ENCODE measurements around the gene MLLT3.

MLLT3 gene

GRCh38 chr9:20557890-20558565, 64.3 kb downstream of the MLLT3 start:
- DNase-seq (ENCODE audit: low read depth, low spot score), result no peak

DNA sequence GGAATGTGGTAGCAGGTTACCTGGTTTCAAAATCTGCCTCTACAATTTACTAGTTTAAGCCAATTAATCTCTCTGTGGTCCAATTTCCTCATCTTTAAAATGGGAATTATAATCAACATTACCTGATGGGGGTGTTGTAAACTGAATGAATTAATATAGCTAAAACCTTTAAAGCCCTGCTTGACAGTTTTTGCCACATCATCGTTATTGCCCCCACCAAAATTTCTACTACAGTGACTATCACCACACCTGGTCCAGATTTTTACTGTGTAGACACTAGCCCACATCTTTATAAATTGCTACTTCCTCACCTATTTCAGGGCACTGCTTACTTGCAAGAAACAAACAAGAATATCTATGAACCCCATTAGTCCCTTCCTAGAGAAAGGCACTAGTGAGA, 65.0 kb downstream of the MLLT3 start:
- no peak for DNase-seq (ENCODE audit: low read depth, low spot score)

DNA sequence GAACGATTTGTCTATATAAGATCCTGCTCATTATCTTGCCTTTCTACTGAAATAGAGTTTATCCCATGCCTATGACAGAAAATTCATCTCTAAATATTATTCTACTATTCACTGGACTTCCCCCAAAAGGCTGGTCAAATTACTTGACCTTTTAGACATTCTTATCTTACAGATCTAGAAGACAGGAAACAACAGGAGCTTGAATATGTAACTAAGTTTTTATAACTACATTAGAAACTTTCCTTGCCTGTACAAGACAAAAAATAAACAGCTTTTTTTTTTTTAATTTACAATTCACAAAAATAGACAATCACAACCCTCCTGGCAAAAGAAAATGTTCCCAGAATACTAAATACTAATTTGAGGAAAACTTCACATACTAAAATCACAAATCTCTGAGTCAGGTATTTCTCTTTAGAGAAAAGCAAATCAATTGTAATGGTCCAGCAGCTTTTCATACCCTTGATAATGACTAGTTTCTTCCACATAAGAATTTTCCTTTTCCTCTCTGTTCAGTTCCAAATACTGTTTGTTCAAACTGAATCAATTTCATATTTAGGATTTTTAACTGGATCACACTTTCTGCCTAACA, 68.6 kb downstream of the MLLT3 start:
- no peak for DNase-seq (ENCODE audit: low read depth, low spot score)

DNA sequence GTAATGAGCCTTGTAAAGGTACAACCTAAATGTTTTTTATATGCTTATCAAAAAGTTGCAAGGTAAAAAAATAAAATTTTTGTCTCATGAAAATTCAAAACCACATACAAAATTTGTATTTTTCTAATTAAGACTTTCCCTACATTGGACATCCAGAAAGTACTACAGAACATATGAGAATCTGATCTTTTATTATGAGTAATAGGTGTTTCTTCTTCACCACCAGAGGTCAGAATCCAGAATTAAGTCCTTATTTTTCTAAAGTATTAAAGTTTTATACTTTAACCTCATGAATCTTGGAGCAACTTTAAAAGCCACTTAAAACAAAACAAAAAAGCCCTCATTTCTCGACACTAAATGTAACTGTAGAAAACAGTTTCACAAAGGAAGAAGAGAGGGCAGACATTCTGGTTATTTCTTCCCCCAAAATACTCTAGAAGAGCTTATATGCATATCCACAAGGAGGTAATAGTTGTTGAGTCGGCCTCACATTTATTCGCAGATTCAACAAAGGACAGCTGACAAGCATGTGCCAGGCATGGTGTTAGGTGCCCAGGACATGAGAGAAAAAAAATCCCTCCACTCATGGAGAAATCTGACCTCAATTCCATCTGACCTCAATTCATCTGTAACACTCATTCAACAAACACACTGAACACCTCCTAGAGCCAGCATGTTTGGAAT, 69.3 kb downstream of the MLLT3 start:
- DNase-seq (ENCODE audit: low read depth, low spot score), result no peak

DNA sequence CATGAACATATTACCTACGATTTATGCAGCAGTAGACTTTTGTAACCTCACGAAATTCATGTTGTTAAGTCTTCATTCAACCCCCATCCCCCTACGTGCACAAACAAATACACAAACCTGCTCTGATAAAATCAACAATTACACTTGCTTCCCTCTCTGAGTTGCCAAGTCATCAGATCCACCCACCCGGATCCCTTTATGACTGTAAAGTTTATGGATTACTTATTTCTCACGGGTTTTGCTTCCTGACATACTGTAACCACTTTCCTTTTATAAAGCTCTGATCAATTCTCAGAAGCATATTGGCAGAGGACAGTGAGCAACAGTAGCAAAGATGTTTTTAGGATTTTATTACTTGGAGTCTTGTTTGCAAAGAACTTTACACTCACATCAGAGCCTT, 70.5 kb downstream of the MLLT3 start:
- no peak for DNase-seq (ENCODE audit: low read depth, low spot score)

DNA sequence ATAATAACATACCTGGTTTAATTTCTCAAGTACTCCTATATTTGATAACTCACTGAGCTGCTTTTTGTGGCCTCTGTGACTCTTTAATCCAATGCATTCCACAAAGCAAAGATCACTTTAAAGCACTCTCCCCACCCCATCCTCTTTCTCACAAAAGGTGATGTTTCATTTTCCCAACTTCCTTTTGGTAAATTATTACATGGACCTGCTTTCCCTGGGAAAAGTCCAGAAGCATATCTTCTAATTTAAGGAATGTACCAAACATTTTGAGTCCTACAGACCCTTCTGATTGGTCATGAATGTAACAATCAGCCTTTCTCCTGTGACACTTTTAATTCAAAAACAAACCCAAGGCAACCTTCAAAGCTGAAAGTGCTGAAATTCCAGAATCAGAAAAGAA, 71.1 kb downstream of the MLLT3 start:
- no peak for DNase-seq (ENCODE audit: low read depth, low spot score)

DNA sequence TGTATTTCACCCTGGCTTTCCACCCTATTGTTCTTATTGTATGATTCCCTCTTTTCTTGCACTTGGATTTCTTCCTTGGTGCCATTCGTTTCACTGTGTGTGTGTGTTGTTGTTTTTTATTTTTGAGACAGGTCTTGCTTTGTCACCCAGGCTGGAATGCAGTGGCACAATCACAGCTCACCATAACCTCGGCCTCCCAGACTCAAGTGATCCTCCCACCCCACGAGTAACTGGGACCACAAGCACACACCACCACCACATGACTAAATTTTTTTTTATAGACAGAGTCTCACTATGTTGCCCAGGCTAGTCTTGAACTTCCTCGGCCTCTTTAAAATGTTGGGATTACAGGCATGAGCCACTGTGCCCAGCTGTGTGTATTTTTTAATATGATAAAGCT, 72.0 kb downstream of the MLLT3 start:
- no peak for DNase-seq (ENCODE audit: low read depth, low spot score)

- DNase-seq (ENCODE audit: low read depth, low spot score), result no peak
Measured at GRCh38 chr9:20549053-20549452, 73.2 kb downstream of the MLLT3 start.

- no peak for DNase-seq (ENCODE audit: low read depth, low spot score)
Measured at GRCh38 chr9:20545023-20545622, 77.2 kb downstream of the MLLT3 start.

DNA sequence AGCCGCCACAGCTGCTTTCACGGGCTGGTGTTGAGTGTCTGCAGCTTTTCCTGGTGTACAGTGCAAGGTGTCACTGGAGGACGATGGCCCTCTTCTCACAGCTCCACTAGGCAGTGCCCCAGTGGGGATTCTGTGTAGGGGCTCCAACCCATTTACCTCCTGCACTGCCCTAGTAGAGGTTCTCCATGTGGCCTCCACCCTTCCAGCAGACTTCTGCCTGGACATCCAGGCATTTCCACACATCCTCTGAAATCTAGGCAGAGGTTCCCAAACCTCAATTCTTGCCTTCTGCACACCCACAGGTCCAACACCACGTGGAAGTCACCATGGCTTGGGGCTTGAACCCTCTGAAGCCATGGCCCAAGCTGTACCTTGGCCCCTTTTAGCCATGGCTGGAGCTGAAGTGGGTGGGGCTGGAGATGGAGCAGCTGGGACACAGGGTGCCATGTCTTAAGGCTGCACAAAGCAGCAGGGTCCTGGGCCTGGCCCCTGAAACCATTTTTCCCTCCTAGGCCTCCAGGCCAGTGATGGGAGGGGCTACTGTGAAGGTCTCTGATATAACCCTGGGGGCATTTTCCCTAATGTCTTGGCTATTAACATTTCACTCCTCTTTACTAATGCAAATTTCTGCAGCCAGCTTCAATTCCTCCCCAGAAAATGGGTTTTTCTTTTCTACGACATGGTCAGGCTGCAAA, 82.0 kb downstream of the MLLT3 start:
- no peak for DNase-seq (ENCODE audit: low read depth, low spot score)

GRCh38 chr9:20538956-20539355, 83.3 kb downstream of the MLLT3 start:
- DNase-seq (ENCODE audit: low read depth, low spot score), result no peak

GRCh38 chr9:20538092-20538491, 84.2 kb downstream of the MLLT3 start:
- DNase-seq (ENCODE audit: low read depth, low spot score), result no peak

- no peak for DNase-seq (ENCODE audit: low read depth, low spot score)
Measured at GRCh38 chr9:20537294-20537693, 85.0 kb downstream of the MLLT3 start.

GRCh38 chr9:20532584-20532983, 89.7 kb downstream of the MLLT3 start:
- DNase-seq (ENCODE audit: low read depth, low spot score), result peak; percentile 13

GRCh38 chr9:20529837-20530236, 92.5 kb downstream of the MLLT3 start:
- no peak for DNase-seq (ENCODE audit: low read depth, low spot score)

GRCh38 chr9:20528253-20528652, 94.0 kb downstream of the MLLT3 start:
- no peak for DNase-seq (ENCODE audit: low read depth, low spot score)

DNA sequence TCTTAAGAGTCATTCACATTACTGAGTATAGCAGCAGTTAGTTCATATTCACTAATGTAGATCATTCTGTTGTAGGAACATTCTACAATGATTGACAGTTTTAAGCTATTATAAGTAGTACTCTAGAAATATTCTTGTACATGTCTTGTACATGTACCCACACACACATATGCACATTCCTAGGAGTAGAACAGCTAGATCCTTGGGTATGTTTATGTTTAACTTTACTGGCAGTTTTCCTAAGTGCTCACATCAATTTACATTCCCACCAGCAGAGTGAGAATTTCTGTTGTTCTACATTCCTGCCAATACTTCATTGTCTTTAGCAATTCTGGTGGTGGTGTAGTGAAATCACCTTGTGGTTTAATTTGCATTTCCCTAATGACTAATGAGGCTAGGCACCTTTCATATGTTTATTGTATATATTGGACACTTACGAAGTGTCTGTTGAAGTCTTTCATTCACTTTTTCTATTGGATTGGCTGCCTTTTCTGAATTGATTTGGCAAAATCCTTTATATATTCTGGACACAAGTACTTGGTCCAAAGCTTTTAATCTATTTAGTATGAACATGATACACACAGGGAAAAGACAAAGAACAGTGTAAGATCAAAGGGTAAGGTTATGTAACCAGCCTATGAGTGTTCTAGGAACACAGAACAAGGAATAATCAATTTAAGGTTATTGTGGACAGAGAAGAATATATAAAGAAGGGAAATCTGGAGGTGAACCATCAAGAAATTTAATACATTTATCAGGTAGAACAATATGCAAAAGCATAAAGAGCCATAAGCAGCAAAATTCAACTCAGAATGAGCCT, 95.6 kb downstream of the MLLT3 start:
- no peak for DNase-seq (ENCODE audit: low read depth, low spot score)

GRCh38 chr9:20524776-20525175, 97.5 kb downstream of the MLLT3 start:
- DNase-seq (ENCODE audit: low read depth, low spot score), result peak; percentile 40

DNA sequence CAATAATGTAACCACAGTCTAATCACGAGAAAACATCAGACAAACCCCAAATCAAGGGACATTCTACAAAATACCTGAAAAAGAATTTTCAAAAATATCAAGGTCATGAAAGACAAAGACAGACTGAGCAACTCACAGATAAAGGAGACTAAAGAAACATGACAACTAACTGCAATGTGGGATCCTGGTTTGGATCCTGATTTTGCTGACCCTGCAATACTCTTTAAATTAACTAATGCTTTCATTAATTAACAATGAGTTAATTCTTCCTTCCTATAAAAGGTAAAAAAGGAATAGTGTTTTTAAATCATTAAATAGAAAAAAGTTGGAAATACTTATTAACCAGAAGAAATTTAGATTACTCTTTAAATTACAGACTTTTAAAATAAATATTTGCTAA, 103.6 kb downstream of the MLLT3 start:
- DNase-seq (ENCODE audit: low read depth, low spot score), result no peak

- no peak for DNase-seq (ENCODE audit: low read depth, low spot score)
Measured at GRCh38 chr9:20513126-20513913, 109.0 kb downstream of the MLLT3 start.
